WTC11 (cell line): ENCODE data around the gene ZC3H8. TPM values are rescaled to one million over a fixed set of nuclear protein-coding genes. Genes with fewer than 3 reads are reported as not detected.
A peak's percentile ranks its signal among the peaks of the same experiment; 100 is the strongest.

Experiments
- AR ChIP-seq: fragments of 250-450 bp; sonication (Bioruptor Pico); IDR thresholded peaks from 2 replicates; pipeline ENCODE4 v1.9.0; 2021; ENCODE audit warnings: mild to moderate bottlenecking
- ATF1 ChIP-seq: sonication (generic); formaldehyde crosslinking; IDR thresholded peaks from 2 replicates; pipeline ENCODE4 v1.8.1; 2023; ENCODE audit warnings: mild to moderate bottlenecking, moderate library complexity, missing genetic modification reagents
- CREM ChIP-seq: sonication (generic); formaldehyde crosslinking; IDR thresholded peaks from 2 replicates; pipeline ENCODE4 v1.8.1; 2022; ENCODE audit warnings: mild to moderate bottlenecking, missing genetic modification reagents, moderate library complexity
- FOXJ3 ChIP-seq: sonication (generic); formaldehyde crosslinking; IDR thresholded peaks from 2 replicates; pipeline ENCODE4 v1.9.0; 2021; ENCODE audit warnings: missing genetic modification reagents, mild to moderate bottlenecking, borderline replicate concordance
- HMGA2 ChIP-seq: fragments of 250-450 bp; sonication (Bioruptor Pico); IDR thresholded peaks from 2 replicates; pipeline ENCODE4 v1.4.0; 2021; ENCODE audit warnings: mild to moderate bottlenecking, moderate library complexity
- IRF2 ChIP-seq: sonication (generic); formaldehyde crosslinking; IDR thresholded peaks from 2 replicates; pipeline ENCODE4 v1.8.0; 2022; ENCODE audit warnings: low read depth, missing genetic modification reagents, borderline replicate concordance
- KAT7 ChIP-seq: sonication (generic); formaldehyde crosslinking; IDR thresholded peaks from 2 replicates; pipeline ENCODE4 v1.8.1; 2023; ENCODE audit warnings: missing genetic modification reagents, mild to moderate bottlenecking, borderline replicate concordance
- MAX ChIP-seq: sonication (generic); formaldehyde crosslinking; IDR thresholded peaks from 2 replicates; pipeline ENCODE4 v1.8.0; 2022; ENCODE audit warnings: mild to moderate bottlenecking, missing genetic modification reagents
- MXD4 ChIP-seq: fragments of 250-450 bp; sonication (Bioruptor Pico); IDR thresholded peaks from 2 replicates; pipeline ENCODE4 v1.8.0; 2021; ENCODE audit warnings: mild to moderate bottlenecking, moderate library complexity, borderline replicate concordance
- NFATC4 ChIP-seq: fragments of 250-450 bp; sonication (Bioruptor Pico); IDR thresholded peaks from 2 replicates; pipeline ENCODE4 v1.9.0; 2021; ENCODE audit warnings: mild to moderate bottlenecking
- NR2C2 ChIP-seq: sonication (generic); formaldehyde crosslinking; IDR thresholded peaks from 2 replicates; pipeline ENCODE4 v1.8.0; 2022; ENCODE audit warnings: mild to moderate bottlenecking, missing genetic modification reagents
- RORB ChIP-seq: fragments of 250-450 bp; sonication (Bioruptor Pico); IDR thresholded peaks from 2 replicates; pipeline ENCODE4 v1.9.0; 2021; ENCODE audit warnings: mild to moderate bottlenecking
- STAT6 ChIP-seq: sonication (generic); formaldehyde crosslinking; conservative IDR thresholded peaks from 2 replicates; pipeline ENCODE4 v1.8.1; 2023; ENCODE audit warnings: mild to moderate bottlenecking, low read depth, missing genetic modification reagents, moderate library complexity
- TCF7 ChIP-seq: sonication (generic); formaldehyde crosslinking; IDR thresholded peaks from 2 replicates; pipeline ENCODE4 v1.8.0; 2022; ENCODE audit warnings: mild to moderate bottlenecking, low read depth, missing genetic modification reagents, moderate library complexity
- USF1 ChIP-seq: sonication (generic); formaldehyde crosslinking; IDR thresholded peaks from 2 replicates; pipeline ENCODE4 v1.8.0; 2022; ENCODE audit warnings: mild to moderate bottlenecking, missing genetic modification reagents
- ZBTB21 ChIP-seq: sonication (generic); formaldehyde crosslinking; IDR thresholded peaks from 2 replicates; pipeline ENCODE4 v1.8.1; 2023; ENCODE audit warnings: mild to moderate bottlenecking, missing genetic modification reagents, borderline replicate concordance
- ZNF121 ChIP-seq: sonication (generic); formaldehyde crosslinking; IDR thresholded peaks from 2 replicates; pipeline ENCODE4 v1.8.0; 2023; ENCODE audit warnings: missing genetic modification reagents
- ZNF281 ChIP-seq: sonication (generic); formaldehyde crosslinking; IDR thresholded peaks from 2 replicates; pipeline ENCODE4 v1.8.0; 2023; ENCODE audit warnings: mild to moderate bottlenecking, missing genetic modification reagents
- ZNF416 ChIP-seq: fragments of 250-450 bp; sonication (Bioruptor Pico); IDR thresholded peaks from 2 replicates; pipeline ENCODE4 v1.9.0; 2021; ENCODE audit warnings: mild to moderate bottlenecking, inconsistent platforms
- ZNF423 ChIP-seq: fragments of 250-450 bp; sonication (Bioruptor Pico); IDR thresholded peaks from 2 replicates; pipeline ENCODE4 v2.1.2; 2022; ENCODE audit warnings: mild to moderate bottlenecking, moderate library complexity
- total RNA-seq: library from RNA; stranded (reverse); gene quantifications from 3 replicates; pipeline ENCODE4 v1.2.3, GENCODE V29; 2021
- TF ChIP-seq, protein P1 (sequence below): fragments of 250-450 bp; sonication (Bioruptor Pico); IDR thresholded peaks from 2 replicates; pipeline ENCODE4 v1.9.0; 2021; ENCODE audit warnings: mild to moderate bottlenecking
- TF ChIP-seq, protein P2 (sequence below): sonication (generic); formaldehyde crosslinking; IDR thresholded peaks from 2 replicates; pipeline ENCODE4 v1.8.1; 2023; ENCODE audit warnings: mild to moderate bottlenecking, missing genetic modification reagents, borderline replicate concordance
- TF ChIP-seq, protein P3 (sequence below): sonication (generic); formaldehyde crosslinking; IDR thresholded peaks from 2 replicates; pipeline ENCODE4 v1.8.0; 2023; ENCODE audit warnings: missing genetic modification reagents
- TF ChIP-seq, protein P4 (sequence below): sonication (generic); formaldehyde crosslinking; IDR thresholded peaks from 2 replicates; pipeline ENCODE4 v1.8.1; 2022; ENCODE audit warnings: mild to moderate bottlenecking, moderate library complexity, missing genetic modification reagents

The ZC3H8 gene
- total RNA-seq, 1 experiment from 2014 or later = 5.7 TPM

GRCh38 chr2:112254466-112255240 lies at the start of gene ZC3H8 (continued):
- TF ChIP-seq, protein P1, sequence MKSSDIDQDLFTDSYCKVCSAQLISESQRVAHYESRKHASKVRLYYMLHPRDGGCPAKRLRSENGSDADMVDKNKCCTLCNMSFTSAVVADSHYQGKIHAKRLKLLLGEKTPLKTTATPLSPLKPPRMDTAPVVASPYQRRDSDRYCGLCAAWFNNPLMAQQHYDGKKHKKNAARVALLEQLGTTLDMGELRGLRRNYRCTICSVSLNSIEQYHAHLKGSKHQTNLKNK (CRISPR knock-in tag) = no peak
- TF ChIP-seq RORB (CRISPR knock-in tag) = no peak
- TF ChIP-seq KAT7 (CRISPR knock-in tag) = no peak
- TF ChIP-seq ZNF281 (CRISPR knock-in tag) = no peak
- TF ChIP-seq ZNF423 (CRISPR knock-in tag) = no peak
- no peak for TF ChIP-seq AR (CRISPR knock-in tag)
- TF ChIP-seq MAX (CRISPR knock-in tag) = peak; percentile 90
- TF ChIP-seq ZBTB21 (CRISPR knock-in tag) = no peak
- TF ChIP-seq ZNF121 (CRISPR knock-in tag) = 0 out of 2 replicates have a peak, but pooled peaks have one; percentile 2
- no peak for TF ChIP-seq TCF7 (CRISPR knock-in tag)
- no peak for TF ChIP-seq HMGA2
- no peak for TF ChIP-seq MXD4 (CRISPR knock-in tag)
- TF ChIP-seq NFATC4 (CRISPR knock-in tag) = no peak
- no peak for TF ChIP-seq USF1
- TF ChIP-seq, protein P2, sequence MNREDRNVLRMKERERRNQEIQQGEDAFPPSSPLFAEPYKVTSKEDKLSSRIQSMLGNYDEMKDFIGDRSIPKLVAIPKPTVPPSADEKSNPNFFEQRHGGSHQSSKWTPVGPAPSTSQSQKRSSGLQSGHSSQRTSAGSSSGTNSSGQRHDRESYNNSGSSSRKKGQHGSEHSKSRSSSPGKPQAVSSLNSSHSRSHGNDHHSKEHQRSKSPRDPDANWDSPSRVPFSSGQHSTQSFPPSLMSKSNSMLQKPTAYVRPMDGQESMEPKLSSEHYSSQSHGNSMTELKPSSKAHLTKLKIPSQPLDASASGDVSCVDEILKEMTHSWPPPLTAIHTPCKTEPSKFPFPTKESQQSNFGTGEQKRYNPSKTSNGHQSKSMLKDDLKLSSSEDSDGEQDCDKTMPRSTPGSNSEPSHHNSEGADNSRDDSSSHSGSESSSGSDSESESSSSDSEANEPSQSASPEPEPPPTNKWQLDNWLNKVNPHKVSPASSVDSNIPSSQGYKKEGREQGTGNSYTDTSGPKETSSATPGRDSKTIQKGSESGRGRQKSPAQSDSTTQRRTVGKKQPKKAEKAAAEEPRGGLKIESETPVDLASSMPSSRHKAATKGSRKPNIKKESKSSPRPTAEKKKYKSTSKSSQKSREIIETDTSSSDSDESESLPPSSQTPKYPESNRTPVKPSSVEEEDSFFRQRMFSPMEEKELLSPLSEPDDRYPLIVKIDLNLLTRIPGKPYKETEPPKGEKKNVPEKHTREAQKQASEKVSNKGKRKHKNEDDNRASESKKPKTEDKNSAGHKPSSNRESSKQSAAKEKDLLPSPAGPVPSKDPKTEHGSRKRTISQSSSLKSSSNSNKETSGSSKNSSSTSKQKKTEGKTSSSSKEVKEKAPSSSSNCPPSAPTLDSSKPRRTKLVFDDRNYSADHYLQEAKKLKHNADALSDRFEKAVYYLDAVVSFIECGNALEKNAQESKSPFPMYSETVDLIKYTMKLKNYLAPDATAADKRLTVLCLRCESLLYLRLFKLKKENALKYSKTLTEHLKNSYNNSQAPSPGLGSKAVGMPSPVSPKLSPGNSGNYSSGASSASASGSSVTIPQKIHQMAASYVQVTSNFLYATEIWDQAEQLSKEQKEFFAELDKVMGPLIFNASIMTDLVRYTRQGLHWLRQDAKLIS (CRISPR knock-in tag) = no peak
- TF ChIP-seq STAT6 (CRISPR knock-in tag) = no peak
- TF ChIP-seq ZNF416 = no peak
- no peak for TF ChIP-seq FOXJ3
- TF ChIP-seq ATF1 (CRISPR knock-in tag) = no peak
- TF ChIP-seq CREM = peak; percentile 27; the same call in 1 of the 2 replicates
- TF ChIP-seq, protein P3, sequence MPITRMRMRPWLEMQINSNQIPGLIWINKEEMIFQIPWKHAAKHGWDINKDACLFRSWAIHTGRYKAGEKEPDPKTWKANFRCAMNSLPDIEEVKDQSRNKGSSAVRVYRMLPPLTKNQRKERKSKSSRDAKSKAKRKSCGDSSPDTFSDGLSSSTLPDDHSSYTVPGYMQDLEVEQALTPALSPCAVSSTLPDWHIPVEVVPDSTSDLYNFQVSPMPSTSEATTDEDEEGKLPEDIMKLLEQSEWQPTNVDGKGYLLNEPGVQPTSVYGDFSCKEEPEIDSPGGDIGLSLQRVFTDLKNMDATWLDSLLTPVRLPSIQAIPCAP (CRISPR knock-in tag) = no peak
- TF ChIP-seq, protein P4, sequence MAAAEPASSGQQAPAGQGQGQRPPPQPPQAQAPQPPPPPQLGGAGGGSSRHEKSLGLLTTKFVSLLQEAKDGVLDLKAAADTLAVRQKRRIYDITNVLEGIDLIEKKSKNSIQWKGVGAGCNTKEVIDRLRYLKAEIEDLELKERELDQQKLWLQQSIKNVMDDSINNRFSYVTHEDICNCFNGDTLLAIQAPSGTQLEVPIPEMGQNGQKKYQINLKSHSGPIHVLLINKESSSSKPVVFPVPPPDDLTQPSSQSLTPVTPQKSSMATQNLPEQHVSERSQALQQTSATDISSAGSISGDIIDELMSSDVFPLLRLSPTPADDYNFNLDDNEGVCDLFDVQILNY (CRISPR knock-in tag) = no peak
- TF ChIP-seq IRF2 (CRISPR knock-in tag) = no peak
- TF ChIP-seq NR2C2 (CRISPR knock-in tag) = no peak
